Activated T-cell treated with anti-CD3 and anti-CD28 coated beads, Interleukin-2, amount 50 U/mL, for 72 hours (primary cell): ENCODE measurements around the gene IQCN. TPM values are rescaled to one million over a fixed set of nuclear protein-coding genes. Genes with fewer than 3 reads are reported as not detected.

ENCODE experiments used
- ATAC-seq, 2 donors: fragments of 150-1000 bp; cut with Tn5 transposase; replicated peaks in 1 of 2; 2 replicates each; pipeline ENCODE4 v1.10.0; 2021; ENCODE audit warnings: moderate library complexity in 2 of 2, mild to moderate bottlenecking in 1 of 2
- DNase-seq, 2 donors: peaks; one replicate each; pipeline ENCODE4 v3.0.0; 2021 to 2022; ENCODE audit warnings: mixed read lengths in 1 of 2
- H3K27ac Mint-ChIP-seq: one replicate; pipeline ENCODE4 v1.8.0; 2022; ENCODE audit warnings: mild to moderate bottlenecking, moderate library complexity, mixed read lengths
- H3K27me3 Mint-ChIP-seq: one replicate; pipeline ENCODE4 v1.8.0; 2022; ENCODE audit warnings: low read depth, mixed read lengths
- H3K36me3 Mint-ChIP-seq, 2 donors: one replicate each; pipeline ENCODE4 v1.8.0; 2022; ENCODE audit warnings: mixed read lengths in 2 of 2, mild to moderate bottlenecking in 1 of 2; ENCODE audit not compliant: insufficient read depth in 2 of 2
- H3K4me1 Mint-ChIP-seq: one replicate; pipeline ENCODE4 v1.8.0; 2022; ENCODE audit warnings: low read depth, mixed read lengths
- H3K4me3 Mint-ChIP-seq, 2 donors: one replicate each; pipeline ENCODE4 v1.8.0; 2022; ENCODE audit warnings: mild to moderate bottlenecking in 2 of 2, mixed read lengths in 2 of 2, moderate library complexity in 2 of 2
- H3K9me3 Mint-ChIP-seq, 2 donors: one replicate each; pipeline ENCODE4 v1.8.0; 2022; ENCODE audit warnings: mixed read lengths in 2 of 2
- total RNA-seq, 2 donors: library from RNA; stranded (reverse); gene quantifications; one replicate each; pipeline ENCODE4 v1.2.3, GENCODE V29; 2022

The IQCN gene
- total RNA-seq, 2 donors from 2014 or later, result 2.2 to 2.8 TPM

DNA sequence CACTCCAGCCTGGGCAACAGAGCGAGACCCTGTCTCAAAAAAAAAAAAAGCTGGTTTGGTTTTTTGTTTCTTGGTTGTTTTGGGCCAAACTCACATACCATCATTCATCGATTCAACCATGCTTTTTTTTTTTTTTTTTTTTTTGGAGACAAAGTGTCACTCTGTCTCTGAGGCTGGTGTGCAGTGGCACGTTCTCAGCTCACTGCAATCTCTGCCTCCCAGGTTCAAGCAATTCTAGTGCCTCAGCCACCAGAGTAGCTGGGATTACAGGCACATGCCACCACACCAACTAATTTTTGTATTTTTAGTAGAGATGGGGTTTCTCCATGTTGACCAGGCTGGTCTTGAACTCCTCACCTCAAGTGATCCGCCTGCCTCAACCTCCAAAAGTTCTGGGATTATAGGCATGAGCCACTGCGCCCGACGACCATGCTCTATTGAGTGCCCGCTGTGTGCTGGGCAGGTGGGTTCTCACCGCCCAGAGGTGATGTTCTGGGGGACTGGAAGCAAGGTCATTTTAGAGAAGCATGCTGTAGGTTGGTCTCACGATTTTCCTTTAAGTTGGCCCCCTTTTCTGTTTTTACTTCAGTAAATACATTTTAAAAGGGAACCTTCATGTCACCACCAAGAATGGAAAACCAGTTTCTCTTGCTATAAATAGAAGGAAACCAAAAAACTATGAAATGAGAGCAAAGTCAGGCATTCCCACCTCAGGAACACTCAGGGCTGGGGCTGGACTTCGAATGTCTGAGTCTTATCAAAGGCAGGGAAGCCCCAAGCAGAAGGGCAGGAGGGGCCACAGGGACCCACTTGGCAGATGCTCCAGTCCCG, 15.4 kb upstream of the IQCN start:
- no peaks in the 10 kb centered on the region for H3K27me3 Mint-ChIP-seq
- peaks cover 2 to 4% of the 10 kb centered on the region in 2 donors for H3K9me3 Mint-ChIP-seq
- H3K4me1 Mint-ChIP-seq, result peaks cover 81% of the 10 kb centered on the region
- peaks cover 6 to 8% of the 10 kb centered on the region in 2 donors for H3K36me3 Mint-ChIP-seq
- DNase-seq (peak in 1 of 2 donors; percentile 24), ATAC-seq (no peak)
- H3K27ac Mint-ChIP-seq, result peak overlapping the region; percentile 79
- peak overlapping the region; percentile 59 to 88 for H3K4me3 Mint-ChIP-seq

DNA sequence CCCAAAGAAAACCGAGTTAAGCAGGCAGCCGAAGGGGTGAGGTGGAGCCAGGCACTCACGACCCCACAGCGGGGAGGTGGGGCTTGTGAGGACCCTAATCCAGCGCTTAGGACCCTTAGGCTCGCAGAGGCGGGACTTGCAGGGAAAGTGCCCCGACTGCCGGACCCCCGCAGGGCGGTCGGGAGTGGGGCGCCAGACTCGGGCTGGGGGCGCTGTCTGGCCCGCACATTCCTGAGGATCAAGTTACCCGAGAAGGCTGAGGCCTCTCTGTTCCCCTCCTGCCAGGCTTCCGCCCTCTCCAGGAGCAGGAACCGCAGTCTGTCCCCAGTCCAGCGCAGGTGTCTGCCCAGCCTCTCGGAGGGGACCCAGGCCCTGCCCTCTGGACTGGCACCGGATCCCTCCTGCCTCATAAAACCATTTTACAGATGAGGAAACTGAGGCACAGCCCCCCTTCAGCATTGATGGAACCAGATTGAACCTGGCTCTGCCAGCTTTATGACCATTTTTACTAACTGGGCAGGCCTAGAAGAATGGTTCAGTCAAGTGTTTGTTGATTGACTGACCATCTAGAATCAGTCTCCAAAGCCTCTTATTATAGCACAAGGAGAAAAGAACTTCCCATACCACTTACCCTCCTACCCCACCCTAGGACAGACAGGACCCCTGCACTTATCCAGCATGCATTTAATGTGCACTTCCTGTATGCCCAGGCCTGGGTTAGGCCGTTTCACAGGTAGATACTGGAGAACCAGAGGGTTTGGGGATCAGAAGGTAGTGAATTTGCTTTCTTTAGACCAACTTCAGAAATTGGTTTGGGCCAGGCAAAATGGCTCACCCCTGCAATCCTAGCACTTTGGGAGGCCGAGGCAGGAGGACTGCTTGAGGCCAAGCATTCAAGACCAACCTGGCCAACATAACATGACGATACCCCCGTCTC, 13.9 kb upstream of the IQCN start:
- no peak overlapping the region for H3K4me3 Mint-ChIP-seq
- peaks cover 6 to 8% of the 10 kb centered on the region in 2 donors for H3K36me3 Mint-ChIP-seq
- ATAC-seq (no peak), DNase-seq (no peak)
- H3K27ac Mint-ChIP-seq, result no peak overlapping the region
- peaks cover 75% of the 10 kb centered on the region for H3K4me1 Mint-ChIP-seq
- no peaks in the 10 kb centered on the region for H3K27me3 Mint-ChIP-seq
- H3K9me3 Mint-ChIP-seq, result peaks cover 2 to 4% of the 10 kb centered on the region in 2 donors

DNA sequence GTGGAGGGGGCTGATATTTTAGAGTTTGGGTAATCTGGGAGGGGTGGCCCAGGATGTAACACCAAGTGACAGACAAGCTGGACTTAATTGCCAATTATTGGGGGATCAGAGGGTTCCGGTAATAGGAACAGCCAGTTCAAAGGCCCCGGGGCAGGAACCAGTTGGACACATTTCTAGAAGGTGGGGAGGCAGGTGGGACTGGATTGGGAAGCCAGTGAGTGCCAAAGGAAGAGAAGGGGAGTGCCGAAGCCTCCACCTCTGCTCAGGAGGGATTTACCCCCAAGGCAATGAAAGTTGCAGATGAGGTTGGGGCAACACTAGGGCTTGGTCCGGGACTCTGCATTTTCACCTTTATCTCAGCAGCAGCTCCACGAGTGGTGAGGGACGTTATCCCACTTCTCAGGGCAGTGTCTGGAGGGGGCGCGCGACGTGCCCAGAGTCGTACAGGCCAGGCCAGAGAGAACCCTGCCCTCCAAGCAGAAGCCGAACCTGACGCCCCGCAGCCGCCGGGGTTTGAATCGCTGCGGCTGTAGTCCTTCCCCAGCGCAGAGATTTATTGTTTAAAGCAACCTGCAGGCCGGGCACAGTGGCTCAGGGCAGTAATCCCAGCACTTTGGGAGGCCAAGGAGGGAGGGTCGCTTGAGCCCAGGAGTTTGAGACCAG, 12.9 kb upstream of the IQCN start:
- DNase-seq (no peak), ATAC-seq (no peak)
- no peaks in the 10 kb centered on the region for H3K27me3 Mint-ChIP-seq
- H3K27ac Mint-ChIP-seq, result no peak overlapping the region
- peaks cover 81% of the 10 kb centered on the region for H3K4me1 Mint-ChIP-seq
- peak overlapping the region in 1 of 2 donors; percentile 30 for H3K4me3 Mint-ChIP-seq
- peaks cover 2 to 4% of the 10 kb centered on the region in 2 donors for H3K9me3 Mint-ChIP-seq
- peaks cover 6 to 9% of the 10 kb centered on the region in 2 donors for H3K36me3 Mint-ChIP-seq

DNA sequence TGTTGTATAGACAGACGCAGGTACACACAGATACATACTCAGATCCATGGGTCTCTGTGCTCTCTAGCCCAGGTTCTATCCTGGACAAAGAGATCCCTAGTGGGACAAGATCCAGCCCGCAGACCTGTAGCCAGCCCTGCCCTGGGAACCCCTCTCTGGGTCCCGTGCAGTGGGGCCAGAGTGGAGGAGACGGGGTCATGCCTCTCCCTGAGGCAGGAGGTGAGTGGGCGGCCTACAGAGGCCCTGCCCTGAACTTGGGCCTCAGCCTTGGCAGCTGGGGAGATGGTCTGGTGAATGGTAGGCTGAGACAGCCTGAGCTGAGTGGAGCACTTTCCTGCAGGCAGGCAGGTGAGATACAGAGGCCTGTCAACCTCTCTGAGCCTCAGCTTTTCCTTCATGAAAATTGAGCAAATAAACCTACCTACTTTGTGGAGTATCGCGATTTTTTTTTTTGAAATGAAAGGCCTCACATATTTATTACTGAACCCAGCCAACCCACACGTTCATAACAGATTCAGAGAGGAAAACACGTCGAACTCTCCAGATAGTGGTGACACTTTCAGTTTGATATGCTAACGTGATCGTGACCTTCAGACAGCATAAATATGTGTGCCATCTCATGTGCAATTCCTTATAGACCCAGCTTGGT, 10.6 kb upstream of the IQCN start:
- Mint-ChIP-seq H3K4me3 (peak overlapping the region; percentile 32 to 69), H3K4me1 (peaks cover 64% of the 10 kb centered on the region), H3K27me3 (no peaks in the 10 kb centered on the region), H3K36me3 (peaks cover 8 to 10% of the 10 kb centered on the region in 2 donors), H3K9me3 (peaks cover 0 to 1% of the 10 kb centered on the region in 2 donors), H3K27ac (peak overlapping the region; percentile 1)
- ATAC-seq (peak; percentile 11 to 20), DNase-seq (peak; percentile 74 to 79)

DNA sequence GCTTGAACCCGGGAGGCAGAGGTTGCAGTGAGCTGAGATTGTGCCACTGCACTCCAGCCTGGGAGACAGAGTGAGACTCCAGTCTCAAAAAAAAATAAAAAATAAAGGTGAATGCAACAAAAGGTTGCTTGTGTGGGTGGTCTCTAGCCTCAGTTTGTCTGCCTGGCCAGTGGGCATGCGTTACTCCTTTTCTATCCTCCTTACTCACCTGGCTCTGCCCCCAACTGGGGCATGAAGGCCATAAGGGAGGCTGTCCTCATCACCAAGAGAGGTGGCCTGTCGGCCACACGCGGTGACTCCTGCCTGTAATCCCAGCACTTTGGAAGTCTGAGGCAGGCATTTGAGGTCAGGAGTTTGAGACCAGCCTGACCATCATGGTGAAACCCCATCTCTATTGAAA, 9.1 kb upstream of the IQCN start:
- peak overlapping the region; percentile 51 for H3K27ac Mint-ChIP-seq
- H3K36me3 Mint-ChIP-seq, result peaks cover 18 to 21% of the 10 kb centered on the region in 2 donors
- peak overlapping the region; percentile 34 to 92 for H3K4me3 Mint-ChIP-seq
- H3K27me3 Mint-ChIP-seq, result no peaks in the 10 kb centered on the region
- no peak for DNase-seq
- no peak for ATAC-seq
- H3K4me1 Mint-ChIP-seq, result peaks cover 64% of the 10 kb centered on the region
- peaks cover 0 to 1% of the 10 kb centered on the region in 2 donors for H3K9me3 Mint-ChIP-seq

DNA sequence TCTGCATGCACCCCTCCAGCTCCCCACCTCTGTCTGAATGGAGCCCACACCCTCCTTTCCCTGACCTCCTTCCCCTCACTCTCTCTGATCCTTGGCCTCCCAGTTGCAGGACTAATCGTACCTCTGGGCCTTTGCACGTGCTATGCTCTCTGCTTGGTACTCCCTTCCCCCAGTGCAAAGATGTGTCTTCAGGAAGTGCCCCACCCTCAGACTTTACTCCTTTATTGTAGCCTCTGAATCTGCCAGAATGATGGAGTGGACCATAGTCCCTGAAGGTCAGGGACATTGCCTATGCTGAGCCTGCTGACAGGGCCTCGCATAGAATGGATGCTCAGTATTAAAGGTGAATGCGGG, 8.5 kb upstream of the IQCN start:
- Mint-ChIP-seq H3K4me3 (peak overlapping the region; percentile 81 to 92), H3K9me3 (peaks cover 0 to 1% of the 10 kb centered on the region in 2 donors), H3K36me3 (peaks cover 18 to 24% of the 10 kb centered on the region in 2 donors), H3K27me3 (no peaks in the 10 kb centered on the region), H3K4me1 (peaks cover 65% of the 10 kb centered on the region), H3K27ac (peak overlapping the region; percentile 84)
- ATAC-seq (no peak), DNase-seq (no peak)

DNA sequence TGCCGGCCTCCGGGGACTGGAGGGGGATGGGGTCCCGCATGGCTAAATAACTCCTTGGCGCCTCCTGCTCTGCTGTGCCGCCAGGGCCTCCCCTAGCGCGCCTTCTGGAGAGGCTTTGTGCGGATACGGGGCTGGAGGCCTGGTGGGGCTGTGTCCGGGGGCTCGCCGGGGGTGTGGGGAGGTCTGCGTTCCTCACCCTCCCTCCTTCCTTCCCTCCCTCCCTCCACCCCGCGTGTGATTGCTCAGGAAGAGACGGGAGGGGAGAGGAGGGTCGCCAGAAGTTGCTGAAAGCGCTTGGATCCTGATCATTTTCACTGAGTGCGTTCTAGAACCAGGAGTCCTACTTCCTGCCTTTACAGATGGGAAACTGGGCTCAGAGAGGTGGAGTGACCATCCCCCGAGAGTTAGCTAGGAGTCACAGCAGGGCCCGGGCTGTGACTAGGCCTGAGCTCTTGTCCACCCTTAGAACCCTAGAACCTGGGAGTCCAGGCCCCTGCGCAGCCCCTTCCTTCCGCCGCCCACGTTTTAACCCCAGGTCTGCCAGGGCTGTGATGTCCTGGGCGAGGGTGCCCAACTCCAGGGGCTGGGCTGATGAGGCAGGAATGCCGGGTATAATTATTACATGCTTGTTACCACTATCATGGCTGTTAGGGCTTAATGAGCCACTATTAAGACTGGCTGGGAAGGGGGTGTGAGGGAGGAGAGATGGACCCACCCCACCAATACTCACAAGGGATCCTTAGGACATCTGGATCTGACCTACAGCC, 8.0 kb upstream of the IQCN start:
- Mint-ChIP-seq H3K4me3 (peak overlapping the region; percentile 81 to 92), H3K4me1 (peaks cover 67% of the 10 kb centered on the region)
- peak in 1 of 2 donors; percentile 50 for DNase-seq

DNA sequence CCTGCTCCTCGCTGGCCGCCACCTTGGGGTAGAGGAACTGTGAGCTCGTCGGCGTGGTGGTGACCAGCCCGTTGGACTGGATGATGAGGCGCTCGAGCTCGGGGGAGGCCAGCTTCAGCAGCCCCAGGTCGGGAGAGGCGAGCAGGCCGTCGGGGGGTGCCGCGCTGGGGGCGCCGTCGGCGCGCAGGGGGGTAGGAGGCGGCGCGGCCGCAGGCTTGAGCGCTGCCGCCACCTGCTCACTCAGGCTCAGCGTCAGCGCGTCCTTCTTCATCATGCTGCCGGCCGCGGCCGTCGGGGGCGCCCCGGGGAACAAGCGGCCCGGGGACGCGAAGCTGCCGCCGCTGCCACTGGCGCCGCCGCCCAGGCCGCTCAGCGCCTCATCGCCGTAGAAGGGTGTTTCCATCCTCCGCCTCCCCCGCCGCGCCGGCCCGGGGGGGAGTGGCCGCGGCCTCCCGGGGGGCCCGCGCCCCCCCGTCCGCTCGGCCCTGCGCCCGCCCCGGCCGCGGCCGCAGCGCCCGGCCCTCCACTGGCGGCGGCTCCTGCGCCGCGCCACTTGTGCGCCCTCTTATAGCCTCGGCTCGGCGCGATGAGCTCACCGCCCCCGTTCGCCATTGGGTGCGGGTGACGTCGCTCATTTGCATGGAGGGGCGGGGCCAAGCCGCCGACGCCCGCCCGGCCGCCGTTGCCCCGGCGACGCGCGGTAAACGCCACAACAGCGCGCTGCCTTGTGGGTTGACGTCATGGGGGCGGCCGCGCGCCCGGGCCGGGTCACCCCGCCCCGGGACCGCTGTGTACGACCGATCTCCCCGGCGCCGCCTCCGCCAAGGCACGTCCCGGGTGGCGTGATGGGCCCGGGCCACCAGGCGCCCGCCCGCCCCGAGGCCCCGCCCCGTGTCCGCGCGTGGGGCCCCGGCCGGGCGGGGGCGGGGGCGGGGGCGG, 7.1 kb upstream of the IQCN start, which contains the start of gene JUND:
Gene JUND, minus strand, starts transcription at position 541 of the 939 bp plus-strand sequence. Its CDS starts 138 bp downstream, at position 403.
- Mint-ChIP-seq H3K9me3 (peaks cover 0 to 1% of the 10 kb centered on the region in 2 donors), H3K4me3 (peak within 1 kb of the TSS; percentile 97 to 99), H3K4me1 (peaks cover 67% of the 10 kb centered on the region), H3K27me3 (no peaks in the 10 kb centered on the region), H3K36me3 (peaks cover 18 to 25% of the 10 kb centered on the region in 2 donors), H3K27ac (peak within 1 kb of the TSS; percentile 95)
- DNase-seq, result peak; percentile 99
- ATAC-seq, result peak; percentile 73 to 75

More for the DNA sequence above, 8.0 kb upstream of the IQCN start:
- ATAC-seq, result no peak
- Mint-ChIP-seq H3K9me3 (peaks cover 0 to 1% of the 10 kb centered on the region in 2 donors), H3K36me3 (peaks cover 18 to 27% of the 10 kb centered on the region in 2 donors), H3K27me3 (no peaks in the 10 kb centered on the region), H3K27ac (peak overlapping the region; percentile 84)

DNA sequence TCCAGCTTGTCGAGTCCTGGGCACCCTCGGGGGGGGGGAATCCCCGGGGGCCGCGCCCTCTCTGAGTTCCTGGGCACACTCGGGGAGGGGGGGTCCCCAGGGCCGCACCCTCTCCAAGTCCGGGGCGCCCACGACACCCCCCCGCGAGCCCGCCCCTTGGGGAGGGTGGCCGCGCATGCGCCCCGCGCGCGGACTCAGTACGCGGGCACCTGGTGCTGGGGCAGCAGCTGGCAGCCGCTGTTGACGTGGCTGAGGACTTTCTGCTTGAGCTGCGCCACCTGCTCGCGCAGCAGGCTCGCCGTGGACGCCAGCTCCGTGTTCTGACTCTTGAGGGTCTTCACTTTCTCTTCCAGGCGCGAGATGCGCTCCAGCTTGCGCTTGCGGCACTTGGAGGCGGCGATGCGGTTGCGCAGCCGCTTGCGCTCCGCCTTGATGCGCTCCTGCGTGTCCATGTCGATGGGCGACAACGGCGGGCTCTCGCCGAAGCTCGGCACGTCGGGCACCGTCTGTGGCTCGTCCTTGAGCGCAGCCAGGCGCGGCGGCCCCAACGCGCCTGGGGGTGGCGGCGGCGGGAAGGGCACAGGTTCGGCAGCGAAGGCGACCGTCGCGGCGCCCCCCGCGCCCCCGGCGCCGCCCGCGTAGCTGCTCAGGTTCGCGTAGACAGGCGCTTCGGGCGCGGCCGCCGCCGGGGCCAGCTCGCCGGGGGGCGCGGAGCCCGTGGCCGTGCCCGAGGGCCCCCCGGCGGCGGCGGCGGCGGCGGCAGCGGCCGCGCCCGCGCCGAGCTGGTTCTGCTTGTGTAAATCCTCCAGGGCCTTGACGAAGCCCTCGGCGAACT, 6.2 kb upstream of the IQCN start:
- ATAC-seq (peak; percentile 20 to 26), DNase-seq (peak; percentile 86 to 87)
- Mint-ChIP-seq H3K27me3 (no peaks in the 10 kb centered on the region), H3K36me3 (peaks cover 15 to 25% of the 10 kb centered on the region in 2 donors), H3K4me3 (peak overlapping the region; percentile 97 to 99), H3K9me3 (no peaks in the 10 kb centered on the region), H3K4me1 (peaks cover 61% of the 10 kb centered on the region), H3K27ac (peak overlapping the region; percentile 95)

DNA sequence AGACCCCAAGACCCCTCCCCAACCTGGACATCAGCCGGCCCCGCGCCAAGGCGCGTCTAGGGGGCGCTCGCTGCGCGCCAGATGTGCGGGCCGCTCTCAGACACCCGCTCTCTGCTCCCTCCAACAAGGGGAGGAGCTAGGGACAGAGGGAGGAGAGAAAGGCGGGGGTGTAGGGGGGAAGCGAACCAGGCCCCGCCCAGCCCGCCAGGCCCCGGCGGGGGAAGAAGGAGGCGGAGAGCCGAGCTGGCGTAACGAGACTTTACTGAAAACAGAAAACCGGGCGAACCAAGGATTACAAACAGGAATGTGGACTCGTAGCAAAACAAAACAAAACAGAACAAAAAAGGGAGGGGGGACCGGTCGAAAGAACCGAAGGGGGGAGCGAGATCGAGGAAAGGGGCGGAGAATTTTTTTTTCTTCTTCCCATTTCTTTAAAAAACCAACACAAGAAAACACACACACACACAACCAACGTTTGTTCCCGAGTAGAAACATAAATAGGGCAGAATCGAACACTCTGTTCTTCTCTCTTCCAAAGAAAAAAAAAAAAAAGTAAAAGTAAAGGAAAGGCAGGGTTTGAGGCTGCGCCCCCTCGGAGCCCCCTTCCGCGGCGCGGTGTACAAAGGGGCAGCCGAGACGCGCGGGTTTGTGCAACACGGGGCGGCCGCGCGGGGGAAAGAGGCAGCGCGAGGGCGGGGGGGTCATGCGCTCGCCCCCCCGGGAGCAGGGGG, 5.4 kb upstream of the IQCN start:
- peaks cover 61% of the 10 kb centered on the region for H3K4me1 Mint-ChIP-seq
- H3K36me3 Mint-ChIP-seq, result peaks cover 15 to 22% of the 10 kb centered on the region in 2 donors
- peak overlapping the region; percentile 97 to 99 for H3K4me3 Mint-ChIP-seq
- ATAC-seq (peak; percentile 38 to 41), DNase-seq (peak; percentile 94 to 95)
- H3K27me3 Mint-ChIP-seq, result no peaks in the 10 kb centered on the region
- peak overlapping the region; percentile 89 for H3K27ac Mint-ChIP-seq
- no peaks in the 10 kb centered on the region for H3K9me3 Mint-ChIP-seq
